IMR-90 (cell line): ENCODE data around the gene CFAP97D1. TPM values are rescaled to one million over a fixed set of nuclear protein-coding genes. Genes with fewer than 3 reads are reported as not detected.

Source experiments
- ATAC-seq: fragments of 200-7000 bp; cut with Tn5 transposase; 2 replicates; pipeline ENCODE4 v1.9.1; 2020; ENCODE audit warnings: low read depth, mild to moderate bottlenecking, moderate library complexity
- BruUV-seq: library from RNA; stranded (reverse); fragments of 400-500 nt; replicated peaks from 2 replicates; lab custom pipeline; 2021; lab: Mats Ljungman, UMichigan
- CTCF ChIA-PET: fragments of 300-600 bp; formaldehyde crosslinking; extraction: SDS; loops from one replicate; lab custom pipeline; 2021; ENCODE audit warnings: antibody characterized with exemption; lab: Yijun Ruan, JAX
- POLR2A ChIA-PET: fragments of 300-600 bp; sonication (Branson Sonifier 250); formaldehyde crosslinking; loops from one replicate; lab custom pipeline; 2022; ENCODE audit warnings: antibody characterized with exemption; ENCODE audit not compliant: unreplicated experiment; lab: Charles Lee
- DNase-seq: peaks from one replicate; pipeline ENCODE4 v3.0.0; 2013
- H2AFZ ChIP-seq: replicated peaks from 2 replicates; pipeline ENCODE3; 2013; ENCODE audit warnings: low read length, mild to moderate bottlenecking; ENCODE audit not compliant: poor library complexity
- H2AK5ac ChIP-seq: 2 replicates; pipeline ENCODE4 v1.6.1; 2013; ENCODE audit warnings: low read depth, low read length, inconsistent platforms
- H2AK9ac ChIP-seq: replicated peaks from 2 replicates; pipeline ENCODE3; 2013; ENCODE audit warnings: mild to moderate bottlenecking, low read depth, low read length, moderate library complexity; ENCODE audit not compliant: poor library complexity
- H2BK120ac ChIP-seq: 2 replicates; pipeline ENCODE4 v1.6.1; 2013; ENCODE audit warnings: low read depth, low read length, inconsistent platforms
- H2BK15ac ChIP-seq: 3 replicates; pipeline ENCODE4 v1.6.1; 2013; ENCODE audit warnings: low read depth, low read length, inconsistent platforms
- H2BK20ac ChIP-seq: 2 replicates; pipeline ENCODE4 v1.6.1; 2013; ENCODE audit warnings: low read depth, mild to moderate bottlenecking, inconsistent platforms, low read length, moderate library complexity
- H2BK5ac ChIP-seq: 2 replicates; pipeline ENCODE4 v1.6.1; 2013; ENCODE audit warnings: mild to moderate bottlenecking, low read depth, low read length, inconsistent platforms; ENCODE audit not compliant: poor library complexity, severe bottlenecking
- H3K14ac ChIP-seq: replicated peaks from 2 replicates; pipeline ENCODE4 v1.6.1; 2013; ENCODE audit warnings: low read depth, low read length, inconsistent platforms
- H3K18ac ChIP-seq: 2 replicates; pipeline ENCODE4 v1.6.1; 2013; ENCODE audit warnings: low read depth, low read length, control low read depth
- H3K23ac ChIP-seq: 2 replicates; pipeline ENCODE4 v1.6.1; 2013; ENCODE audit warnings: low read depth, low read length, inconsistent platforms
- H3K27ac ChIP-seq: 2 replicates; pipeline ENCODE4 v1.5.1; 2013; ENCODE audit warnings: mild to moderate bottlenecking, control low read depth, low read length; ENCODE audit not compliant: insufficient read depth
- H3K27me3 ChIP-seq: 2 replicates; pipeline ENCODE4 v1.6.1; 2013; ENCODE audit warnings: low read length; ENCODE audit not compliant: control insufficient read depth, insufficient read depth
- H3K36me3 ChIP-seq: 2 replicates; pipeline ENCODE4 v1.6.1; 2013; ENCODE audit warnings: low read length, mixed read lengths; ENCODE audit not compliant: control insufficient read depth, insufficient read depth
- H3K4ac ChIP-seq: 2 replicates; pipeline ENCODE4 v1.6.1; 2013; ENCODE audit warnings: low read depth, low read length, inconsistent platforms
- H3K4me1 ChIP-seq: 2 replicates; pipeline ENCODE4 v1.6.1; 2013; ENCODE audit warnings: low read length, mixed read lengths; ENCODE audit not compliant: control insufficient read depth, insufficient read depth
- H3K4me2 ChIP-seq: 2 replicates; pipeline ENCODE4 v1.6.1; 2013; ENCODE audit warnings: low read depth, mild to moderate bottlenecking, control low read depth, low read length, moderate library complexity
- H3K4me3 ChIP-seq: 2 replicates; pipeline ENCODE4 v1.5.1; 2013; ENCODE audit warnings: low read depth, mild to moderate bottlenecking, control low read depth, low read length, moderate library complexity; ENCODE audit not compliant: insufficient read depth
- H3K56ac ChIP-seq: 2 replicates; pipeline ENCODE4 v1.6.1; 2013; ENCODE audit warnings: low read length, inconsistent platforms; ENCODE audit not compliant: insufficient read depth; ENCODE audit errors: extremely low read depth
- H3K79me1 ChIP-seq, 2 experiments: 2 replicates each; pipeline ENCODE4 v1.6.1; 2013; ENCODE audit warnings: low read length in 2 of 2, inconsistent platforms in 1 of 2, low read depth in 1 of 2
- H3K9ac ChIP-seq: 2 replicates; pipeline ENCODE4 v1.6.1; 2013; ENCODE audit warnings: low read depth, low read length, control low read depth
- H3K9me1 ChIP-seq: 2 replicates; pipeline ENCODE4 v1.6.1; 2013; ENCODE audit warnings: low read length, inconsistent platforms; ENCODE audit not compliant: insufficient read depth
- H3K9me3 ChIP-seq: 2 replicates; pipeline ENCODE4 v1.6.1; 2013; ENCODE audit warnings: low read length; ENCODE audit not compliant: control insufficient read depth, insufficient read depth
- H4K20me1 ChIP-seq: 2 replicates; pipeline ENCODE4 v1.6.1; 2013; ENCODE audit warnings: low read length, inconsistent platforms; ENCODE audit not compliant: insufficient read depth
- H4K5ac ChIP-seq: 2 replicates; pipeline ENCODE4 v1.6.1; 2013; ENCODE audit warnings: mild to moderate bottlenecking, low read depth, low read length, control low read depth
- H4K8ac ChIP-seq, 2 experiments: 2 replicates each; pipeline ENCODE4 v1.6.1; 2013; ENCODE audit warnings: low read depth in 2 of 2, low read length in 2 of 2, control low read depth in 1 of 2, inconsistent platforms in 1 of 2
- H4K91ac ChIP-seq: 2 replicates; pipeline ENCODE4 v1.6.1; 2013; ENCODE audit warnings: low read depth, low read length, inconsistent platforms; ENCODE audit not compliant: insufficient read depth
- BHLHE40 ChIP-seq: fragments of 150-350 bp; IDR thresholded peaks from 2 replicates; pipeline ENCODE4 v1.6.1; 2016; ENCODE audit warnings: mild to moderate bottlenecking, low read depth, low read length
- CTCF ChIP-seq: conservative IDR thresholded peaks from 2 replicates; pipeline ENCODE4 v1.5.1; 2012; ENCODE audit warnings: mild to moderate bottlenecking, low read depth, low read length, improper control_type of control experiment
- ELK1 ChIP-seq: fragments of 150-350 bp; IDR thresholded peaks from 2 replicates; pipeline ENCODE4 v1.6.1; 2016; ENCODE audit warnings: low read depth, mild to moderate bottlenecking, low read length, moderate library complexity, borderline replicate concordance
- FOS ChIP-seq: fragments of 150-350 bp; IDR thresholded peaks from 2 replicates; pipeline ENCODE4 v1.6.1; 2016; ENCODE audit warnings: low read depth, low read length
- MAFK ChIP-seq: IDR thresholded peaks from 2 replicates; pipeline ENCODE4 v1.6.1; 2012; ENCODE audit warnings: low read depth, low read length, improper control_type of control experiment
- POLR2A ChIP-seq: IDR thresholded peaks from 2 replicates; pipeline ENCODE4 v1.6.1; 2012; ENCODE audit warnings: mild to moderate bottlenecking, low read depth, low read length
- RAD21 ChIP-seq: IDR thresholded peaks from 2 replicates; pipeline ENCODE4 v1.6.1; 2012; ENCODE audit warnings: low read length, improper control_type of control experiment
- SMC3 ChIP-seq: fragments of 150-350 bp; IDR thresholded peaks from 2 replicates; pipeline ENCODE4 v1.6.1; 2016; ENCODE audit warnings: low read depth, mild to moderate bottlenecking, antibody characterized with exemption, low read length, moderate library complexity
- WGBS, 2 experiments: methylation state at CpG; one replicate each; pipeline versions ENCODE4 v1.1.5 to v1.1.7; 2013; ENCODE audit warnings: missing lambda C conversion rate in 2 of 2; ENCODE audit not compliant: insufficient read length in 1 of 2; ENCODE audit errors: extremely low coverage in 2 of 2; 5-methylcytosine and 5-hydroxymethylcytosine counted together
- dilution Hi-C: fragments of 300-500 bp; cut with HindIII; formaldehyde crosslinking; loops from one replicate; pipeline ENCODE4 v1.14.3; 2018; ENCODE audit warnings: low sequenced_read_pairs; ENCODE audit not compliant: unreplicated experiment
- in situ Hi-C: fragments of 300-500 bp; cut with MboI; formaldehyde crosslinking; loops from 3 replicates; pipeline ENCODE4 v1.14.3; 2019; ENCODE audit warnings: low sequenced_read_pairs, inconsistent platforms, mixed read lengths
- intact Hi-C: fragments of 100-400 bp; cut with micrococcal nuclease; formaldehyde crosslinking; loops from 2 replicates; pipeline ENCODE4 v1.10.0; 2022
- polyA plus RNA-seq, 3 experiments: library from polyadenylated mRNA; depleted of rRNA; stranded (reverse); fragments of >200 nt; gene quantifications; 2 replicates each; pipeline ENCODE4 v1.2.3, GENCODE V29; 2012; ENCODE audit warnings: low replicate concordance in 1 of 3
- total RNA-seq: library from RNA; depleted of rRNA; stranded (reverse); fragments of >200 nt; gene quantifications from 2 replicates; pipeline ENCODE4 v1.2.3, GENCODE V29; 2012

CFAP97D1 gene
- total and polyA plus RNA-seq, 2 of the 4 experiments (the other 2 are of a cell fraction): under 0.01 TPM; not detected in 1

GRCh38 chr17:43760254-43760852, 19.9 kb upstream of the CFAP97D1 start:
- Histone ChIP-seq H3K4me1 (peaks cover 2% of the 10 kb centered on the region; the same call in 1 of the 2 replicates), H4K91ac (no peak overlapping the region), H3K27me3 (peaks cover 41% of the 10 kb centered on the region), H4K8ac (peak overlapping the region in 1 of 2 experiments; percentile 75; a peak in 2 of 4 replicates), H3K9ac (no peak overlapping the region), H2AK5ac (peak overlapping the region; percentile 9; the same call in 1 of the 2 replicates), H3K23ac (no peak overlapping the region), H2BK15ac (no peak overlapping the region), H4K5ac (no peak overlapping the region), H3K27ac (no peak overlapping the region), H3K4me2 (no peak overlapping the region), H3K4ac (no peak overlapping the region), H4K20me1 (no peaks in the 10 kb centered on the region), H2BK5ac (no peak overlapping the region), H3K36me3 (no peaks in the 10 kb centered on the region), H3K4me3 (no peak overlapping the region), H2BK120ac (peak overlapping the region; percentile 33), H3K9me3 (no peaks in the 10 kb centered on the region), H3K79me1 (no peaks in the 10 kb centered on the region), H3K14ac (no peak overlapping the region), H3K18ac (no peak overlapping the region), H3K56ac (no peak overlapping the region), H2AFZ (no peak overlapping the region), H3K9me1 (no peaks in the 10 kb centered on the region), H2AK9ac (peak overlapping the region; percentile 42), H2BK20ac (peak overlapping the region; percentile 58; the same call in 1 of the 2 replicates)
- in situ Hi-C loops: no loop called here
- ATAC-seq: peak; percentile 97
- DNase-seq: peak; percentile 91
- no TSS peak for BruUV-seq
- ChIA-PET POLR2A (interaction anchor here (0.5 to 1.2 kb wide), 3 partner anchors 68 to 299 kb away, joined by 3 to 5 read pairs (median 4); no protein-coding TSS in a partner anchor), CTCF (interaction anchor here (0.6 to 4.4 kb wide), 8 partner anchors 11 to 204 kb away, joined by 3 to 62 read pairs (median 4); no protein-coding TSS in a partner anchor)
- intact Hi-C loops: loop anchor here (1.0 to 5.0 kb wide), 4 partner anchors 66 to 240 kb away; partner anchors contain the start of gene CD300LG
- no CpG with 5 or more reads among the region's 10 CpGs for WGBS, 2 experiments
- dilution Hi-C loops: no loop called here
- TF ChIP-seq POLR2A (peak; percentile 73), RAD21 (peak; percentile 100), SMC3 (peak; percentile 100), FOS (no peak), BHLHE40 (no peak), ELK1 (no peak), CTCF (peak; percentile 100), MAFK (peak; percentile 20; the same call in 1 of the 2 replicates)
